ACHN (cell line): Measurements from ENCODE around the gene PAX7.

Experiments
- DNase-seq: peaks from one replicate; pipeline ENCODE4 v3.0.0-alpha.2; 2015
- in situ Hi-C: cut with HindIII; loops from 2 replicates; pipeline ENCODE4 v1.10.0; 2017; ENCODE audit warnings: low sequenced_read_pairs, low pct_ligation_motif_present, low pct_unique_long_range_greater_than_20kb

The PAX7 gene

DNA sequence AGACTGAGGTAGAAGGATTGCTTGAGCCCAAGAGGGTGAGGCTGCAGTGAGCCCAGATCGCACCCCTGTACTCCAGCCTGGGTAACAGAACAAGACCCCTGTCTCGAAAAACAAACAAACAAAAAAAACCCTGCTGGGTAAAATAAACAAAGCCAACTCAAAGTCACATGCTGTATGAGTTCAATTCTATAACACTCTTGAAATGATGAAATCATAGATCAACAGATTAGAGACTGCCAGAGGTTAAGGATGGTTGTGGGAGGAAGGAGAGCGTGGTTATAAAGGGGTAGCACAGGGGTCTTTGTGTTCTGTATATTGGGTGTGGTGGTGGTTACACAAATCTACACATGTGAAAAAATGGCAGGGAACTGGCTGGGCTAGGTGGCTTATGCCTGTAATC is 166.3 kb downstream of the PAX7 start:
- DNase-seq, result no peak
- in situ Hi-C loops, result no loop called here
